HS-27A (cell line): Measurements from ENCODE around the gene FUT8.
"Not testable (repeated sequence)": the region's sequence is repeated elsewhere in the genome, so short reads cannot be mapped to it uniquely, and the experiment has no call there.

ENCODE experiments used
- DNase-seq: peaks from one replicate; pipeline ENCODE4 v3.0.0-alpha.2; 2012; ENCODE audit warnings: low read depth, missing footprints

Gene FUT8

DNA sequence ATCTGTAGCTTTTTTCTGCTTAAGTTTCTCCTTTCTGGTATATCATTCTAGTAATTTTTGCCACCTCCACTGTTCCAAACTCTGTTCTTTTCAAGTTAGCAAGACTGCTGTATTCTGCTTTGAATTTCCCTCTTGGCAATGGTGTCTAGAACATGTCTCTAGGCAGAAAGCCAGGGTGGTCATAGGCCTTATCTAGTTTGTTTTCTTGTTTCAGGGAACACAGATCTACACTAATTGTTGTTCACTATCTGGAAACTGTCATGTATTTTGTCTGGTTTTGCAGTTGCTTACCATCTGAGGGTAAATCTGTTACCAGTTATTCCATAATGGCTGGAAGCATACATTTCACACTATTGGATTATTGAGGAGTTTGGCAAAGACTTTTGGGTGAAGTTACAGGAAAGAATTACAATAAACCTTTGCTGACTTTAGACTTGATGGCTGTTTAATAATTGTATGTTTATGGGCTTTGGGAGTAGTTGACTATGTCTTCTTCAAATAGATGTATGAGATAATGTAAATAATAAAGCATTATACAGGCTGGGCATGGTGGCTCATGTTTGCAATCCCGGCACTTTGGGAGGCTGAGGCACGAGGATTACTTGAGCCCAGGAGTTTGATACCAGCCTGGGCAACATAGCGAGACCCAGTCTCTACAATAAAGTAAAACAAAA lies 41.4 kb downstream of the FUT8 start:
- no peak for DNase-seq

DNA sequence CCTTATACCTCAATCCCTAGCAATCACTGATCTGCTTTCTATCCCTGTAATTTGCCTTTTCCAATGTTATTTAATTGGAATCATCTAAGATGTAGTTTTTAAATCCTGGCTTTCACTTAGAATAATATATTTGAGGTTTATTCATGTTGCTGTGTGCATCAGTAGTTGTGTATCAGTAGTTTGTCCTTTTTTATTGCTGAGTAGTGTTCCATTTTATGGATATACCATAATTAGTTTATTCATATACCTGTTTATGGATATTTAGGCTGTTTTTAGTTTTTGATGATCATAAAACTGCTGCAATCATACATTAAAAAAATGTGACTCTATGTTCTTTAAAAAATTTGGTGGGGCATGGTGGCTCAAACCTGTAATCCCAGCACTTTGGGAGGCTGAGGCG lies 43.7 kb downstream of the FUT8 start:
- no peak for DNase-seq

DNA sequence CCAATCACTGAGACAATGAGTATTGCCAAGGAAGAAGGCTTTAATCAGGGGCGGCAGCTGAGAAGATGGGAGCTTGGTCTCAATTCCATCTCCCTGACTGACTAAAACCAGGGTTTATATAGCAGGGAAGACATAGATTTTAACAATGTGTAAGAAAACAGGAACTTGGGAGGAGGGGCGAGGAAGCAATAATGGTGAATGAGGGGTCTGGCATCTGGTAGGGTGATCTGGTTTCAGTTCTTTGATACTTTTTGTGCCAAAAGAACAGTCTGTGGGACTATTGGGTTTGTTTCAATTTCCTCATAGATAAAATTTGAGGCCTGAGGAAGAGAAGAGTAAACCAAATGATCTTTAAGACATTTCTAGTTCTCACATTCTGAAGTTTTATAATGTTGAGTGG lies 49.2 kb downstream of the FUT8 start:
- no peak for DNase-seq

DNA sequence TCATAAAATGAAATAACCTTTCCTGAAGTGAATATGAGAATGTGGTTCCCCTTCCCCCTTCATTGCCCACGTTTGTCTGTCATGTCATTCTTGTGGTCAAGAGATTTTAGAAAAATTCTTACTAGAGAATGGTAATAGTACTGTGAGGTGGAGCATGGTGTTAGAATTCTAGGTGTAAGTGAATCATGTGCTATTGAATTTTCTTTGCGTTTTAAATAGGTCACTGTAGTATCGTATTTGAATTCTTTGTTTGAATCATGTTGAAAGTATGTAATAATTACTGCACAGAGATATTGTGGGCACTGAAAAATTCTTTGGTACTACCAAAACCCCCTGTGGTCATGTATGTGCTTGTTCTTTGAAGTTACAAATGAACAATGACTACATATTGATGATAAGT lies 49.9 kb downstream of the FUT8 start:
- DNase-seq, result peak; percentile 50

DNA sequence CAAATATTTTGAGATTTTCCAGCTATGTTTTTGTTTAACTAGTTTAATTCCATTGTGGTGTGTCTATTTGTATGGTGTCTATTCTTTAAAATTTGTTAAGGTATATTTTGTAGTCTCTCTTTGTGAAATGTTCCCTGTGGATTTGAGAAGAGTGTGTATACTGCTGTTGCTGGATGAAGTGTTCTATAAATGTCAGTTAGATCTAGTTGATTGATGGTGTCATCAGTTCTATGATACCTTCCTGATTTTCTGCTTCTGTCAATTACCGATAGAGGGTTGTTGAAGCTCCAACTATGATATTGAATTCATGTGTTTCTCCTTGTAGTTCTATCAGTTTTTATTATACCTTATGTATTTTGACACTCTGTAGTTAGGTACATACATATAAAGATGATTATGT lies 53.1 kb downstream of the FUT8 start:
- DNase-seq, result no peak

DNA sequence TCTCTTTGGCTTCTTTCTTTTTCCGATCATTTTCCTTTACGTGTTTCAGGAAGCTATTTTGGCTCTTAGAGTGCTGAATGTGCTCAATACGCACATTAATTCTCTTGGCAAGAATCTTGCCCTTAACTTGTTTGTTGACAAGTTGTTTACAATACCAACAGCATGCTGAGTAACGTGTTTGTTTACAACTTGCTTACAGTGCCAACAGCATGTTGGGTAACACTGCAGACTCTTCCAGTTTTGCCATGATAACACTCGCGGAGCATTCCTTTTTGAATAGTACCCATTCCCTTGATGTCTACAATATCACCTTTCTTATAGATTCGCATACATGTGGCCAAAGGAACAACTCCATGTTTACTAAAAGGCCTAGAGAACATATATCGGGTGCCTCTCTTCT lies 55.4 kb downstream of the FUT8 start:
- not testable (repeated sequence) for DNase-seq

DNA sequence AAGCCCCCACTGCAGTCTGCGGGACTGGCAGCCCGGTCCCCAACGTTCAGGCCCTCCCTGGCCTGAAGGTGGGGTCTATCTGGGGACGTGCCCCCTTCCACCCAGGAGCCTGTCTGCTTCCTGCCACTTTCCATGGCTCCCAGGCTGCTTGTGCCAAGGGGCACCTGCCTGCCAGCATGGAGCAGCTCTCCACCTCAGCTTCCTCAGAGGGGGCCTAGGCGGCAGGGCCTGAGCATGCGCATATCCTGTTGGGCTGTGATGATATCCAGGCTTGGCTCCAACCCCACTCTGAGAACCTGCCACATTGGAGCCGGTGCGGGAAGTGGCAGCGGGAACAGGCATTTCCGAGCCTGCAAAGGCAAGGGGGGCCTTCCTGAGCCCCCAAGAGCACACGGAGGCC lies 57.4 kb downstream of the FUT8 start:
- no peak for DNase-seq

DNA sequence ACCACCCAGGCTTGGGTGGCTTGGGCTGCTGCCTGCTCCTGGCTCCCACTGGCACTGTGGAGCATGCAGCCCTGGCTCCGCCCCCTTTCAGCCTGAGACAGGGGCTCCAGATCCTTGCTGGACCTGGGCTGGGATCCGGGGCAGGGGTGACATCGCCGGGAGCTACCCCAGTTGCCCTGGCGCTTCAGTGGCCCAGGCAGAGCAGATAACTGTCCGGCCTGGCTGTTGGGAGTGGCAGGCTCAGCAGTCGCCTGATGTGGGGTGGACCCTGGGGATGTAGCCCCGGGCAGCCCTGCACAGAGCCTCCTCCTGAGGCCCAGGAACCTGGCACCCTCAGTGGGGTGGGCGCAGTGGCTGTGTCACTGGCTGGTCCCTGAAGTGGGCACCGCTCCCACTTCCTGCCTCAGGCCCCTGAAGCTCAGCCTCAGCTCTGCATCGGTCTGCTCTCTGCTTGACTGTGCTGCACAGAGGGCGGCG lies 57.9 kb downstream of the FUT8 start:
- DNase-seq, result no peak

DNA sequence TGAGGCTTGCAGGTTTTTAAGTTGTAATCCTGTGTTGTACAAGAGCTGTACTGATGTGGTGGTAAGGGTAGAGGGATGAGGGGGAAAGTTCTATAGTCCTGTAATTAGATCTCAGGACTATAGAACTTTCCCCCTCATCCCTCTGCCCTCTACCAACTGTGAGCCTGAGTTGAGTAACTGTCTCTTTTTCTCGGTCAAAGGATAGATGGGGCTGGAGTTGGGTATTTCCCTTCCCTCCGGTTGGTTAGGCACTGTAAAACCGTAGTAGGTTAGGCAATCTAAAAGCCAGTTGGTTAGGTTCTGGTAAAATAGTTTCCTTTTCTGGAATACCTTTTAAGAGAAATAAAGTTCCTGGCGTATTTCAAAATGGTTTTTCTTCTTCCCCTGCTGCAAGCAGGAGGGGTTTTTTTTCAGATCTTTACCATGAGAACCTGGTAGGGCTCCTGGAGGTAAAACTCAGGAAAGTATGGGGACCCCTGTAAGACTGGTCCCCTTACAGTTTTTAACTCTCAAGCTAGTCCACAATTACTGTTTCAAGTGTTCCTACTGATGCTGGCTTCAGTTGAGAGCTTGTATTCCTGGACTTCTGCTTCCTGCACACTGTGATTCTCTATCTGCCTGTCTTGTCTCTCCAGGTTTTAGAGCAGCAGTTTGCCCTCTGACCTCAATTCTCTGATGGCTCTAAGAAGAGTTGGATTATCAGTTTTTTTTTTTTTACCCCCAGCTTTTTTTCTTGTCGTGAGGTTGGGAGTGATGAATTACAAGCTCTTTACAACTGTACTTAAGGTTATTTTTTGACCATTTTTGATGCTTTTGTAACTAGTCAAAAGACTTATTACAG lies 58.7 kb downstream of the FUT8 start:
- DNase-seq, result no peak

DNA sequence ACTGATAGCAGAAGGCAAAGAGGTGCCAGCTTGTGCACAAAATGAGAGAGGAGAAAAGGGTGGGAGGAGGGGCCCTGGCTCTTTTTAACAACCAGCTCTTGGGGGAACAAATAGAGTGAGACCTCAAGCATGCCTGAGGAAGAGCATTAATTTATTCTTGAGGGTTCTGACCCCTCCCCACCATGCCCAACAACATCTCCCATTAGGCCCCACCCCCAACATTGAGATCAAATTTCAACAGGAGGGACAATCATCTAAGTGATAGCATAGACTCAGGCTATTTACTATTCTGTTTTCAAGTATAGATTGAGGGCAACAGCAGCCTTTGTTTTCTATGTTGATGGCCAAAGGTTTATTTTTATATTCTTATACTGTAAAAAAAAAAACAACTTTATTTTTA lies 59.7 kb downstream of the FUT8 start:
- no peak for DNase-seq

DNA sequence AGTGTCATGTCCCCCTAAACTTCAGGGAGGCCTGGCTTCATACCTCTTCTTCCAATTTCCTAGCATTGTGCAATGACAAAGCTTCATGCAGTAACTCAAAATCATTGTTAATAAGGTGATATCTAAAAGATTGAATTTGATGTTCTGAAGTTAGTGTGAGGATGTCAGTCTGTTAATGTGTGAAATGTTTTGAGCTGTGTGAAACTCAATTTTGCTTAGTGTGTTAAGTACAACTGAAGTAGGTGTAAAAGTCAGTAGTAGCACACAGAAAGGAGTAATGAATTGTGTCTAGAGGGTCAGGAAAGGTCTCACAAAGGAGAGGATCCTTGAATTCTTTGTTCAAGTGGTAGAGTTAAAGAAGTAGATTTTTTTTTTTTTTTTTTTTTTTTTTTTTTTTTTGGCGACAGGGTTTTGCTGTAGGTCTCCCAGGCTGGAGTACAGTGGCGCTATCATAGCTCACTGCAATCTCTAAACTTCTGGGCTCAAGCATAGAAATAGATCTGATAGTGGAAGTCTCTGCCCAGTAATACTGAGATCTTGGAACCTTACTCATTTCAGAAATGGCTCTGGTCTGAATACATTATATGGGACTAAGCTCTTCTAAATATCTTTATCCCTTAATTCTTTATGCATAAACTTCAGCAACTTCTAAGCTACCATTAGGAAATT lies 63.9 kb downstream of the FUT8 start:
- DNase-seq, result no peak

DNA sequence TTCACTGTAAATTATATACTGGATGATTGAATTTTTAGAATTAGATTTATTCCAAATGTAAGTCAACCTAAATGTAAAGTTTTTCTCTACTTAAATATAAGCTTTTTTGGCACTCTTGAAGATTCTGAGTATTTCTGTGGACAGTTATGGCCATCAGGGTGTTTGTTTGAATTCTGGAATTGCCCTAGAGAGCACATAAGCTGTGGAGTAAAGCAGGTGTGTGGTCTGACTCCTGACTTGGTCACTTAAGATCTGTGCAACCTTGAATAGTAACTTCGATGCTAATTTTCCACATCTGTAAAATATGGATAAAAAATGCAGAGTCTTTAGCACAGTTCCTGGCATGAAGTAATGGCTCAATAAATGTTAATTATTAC lies 64.4 kb downstream of the FUT8 start:
- DNase-seq, result no peak

DNA sequence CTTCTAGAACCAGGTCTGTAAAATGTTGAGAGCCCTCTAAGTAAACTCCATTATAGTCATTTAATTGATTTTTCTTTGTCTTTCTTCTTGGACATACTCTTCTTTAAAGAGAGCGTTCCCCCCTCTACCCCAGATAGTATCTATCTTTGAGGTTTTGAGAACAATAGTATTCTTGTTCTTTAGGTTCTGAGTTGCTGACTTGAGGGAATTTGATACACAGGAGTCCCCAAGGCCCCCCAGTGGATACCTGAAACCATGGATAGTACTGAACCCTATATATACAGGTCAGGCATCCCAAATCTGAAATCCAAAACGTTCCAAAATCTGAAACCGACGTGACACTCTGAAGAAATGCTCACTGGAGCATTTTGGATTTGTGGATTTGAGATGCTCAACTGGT lies 65.5 kb downstream of the FUT8 start:
- DNase-seq, result no peak

DNA sequence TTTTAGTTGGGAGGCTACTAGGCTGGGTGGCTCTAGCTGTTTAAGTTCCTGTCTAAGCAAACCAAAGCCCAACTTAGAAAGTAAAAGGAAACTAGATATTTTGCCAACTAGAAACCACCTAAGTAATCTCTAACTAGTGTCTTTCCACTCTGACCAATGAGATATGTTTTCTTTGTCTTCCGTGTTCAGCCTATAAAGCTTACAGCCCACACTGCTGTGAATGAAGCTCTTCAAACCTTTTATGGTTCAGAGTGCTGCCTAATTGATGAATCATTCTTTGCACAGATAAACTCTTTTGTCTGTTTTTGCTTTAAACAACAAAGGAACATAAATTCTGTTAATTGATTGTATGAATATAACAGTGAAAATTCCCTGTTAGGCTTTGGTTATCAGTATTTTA lies 66.1 kb downstream of the FUT8 start:
- DNase-seq, result no peak

DNA sequence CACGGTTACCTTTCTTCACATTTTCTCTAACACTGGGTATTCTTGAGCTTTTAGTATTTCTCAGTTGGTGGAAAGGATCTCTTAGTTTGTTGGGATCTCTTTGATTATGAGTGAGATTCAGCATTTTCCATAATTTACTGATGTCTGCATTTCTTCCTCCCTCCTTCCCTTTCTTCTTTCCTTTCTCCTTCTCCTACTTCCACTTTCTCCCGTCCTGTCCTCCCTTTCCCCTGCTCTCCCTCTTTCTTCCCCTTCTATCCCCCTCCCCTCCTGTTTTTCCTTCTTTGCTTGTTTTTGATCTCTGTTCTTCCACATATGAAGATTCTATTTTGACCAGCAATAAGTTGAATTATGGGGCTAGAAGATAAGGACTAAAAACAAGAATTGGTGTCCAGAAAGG lies 66.9 kb downstream of the FUT8 start:
- DNase-seq, result no peak

DNA sequence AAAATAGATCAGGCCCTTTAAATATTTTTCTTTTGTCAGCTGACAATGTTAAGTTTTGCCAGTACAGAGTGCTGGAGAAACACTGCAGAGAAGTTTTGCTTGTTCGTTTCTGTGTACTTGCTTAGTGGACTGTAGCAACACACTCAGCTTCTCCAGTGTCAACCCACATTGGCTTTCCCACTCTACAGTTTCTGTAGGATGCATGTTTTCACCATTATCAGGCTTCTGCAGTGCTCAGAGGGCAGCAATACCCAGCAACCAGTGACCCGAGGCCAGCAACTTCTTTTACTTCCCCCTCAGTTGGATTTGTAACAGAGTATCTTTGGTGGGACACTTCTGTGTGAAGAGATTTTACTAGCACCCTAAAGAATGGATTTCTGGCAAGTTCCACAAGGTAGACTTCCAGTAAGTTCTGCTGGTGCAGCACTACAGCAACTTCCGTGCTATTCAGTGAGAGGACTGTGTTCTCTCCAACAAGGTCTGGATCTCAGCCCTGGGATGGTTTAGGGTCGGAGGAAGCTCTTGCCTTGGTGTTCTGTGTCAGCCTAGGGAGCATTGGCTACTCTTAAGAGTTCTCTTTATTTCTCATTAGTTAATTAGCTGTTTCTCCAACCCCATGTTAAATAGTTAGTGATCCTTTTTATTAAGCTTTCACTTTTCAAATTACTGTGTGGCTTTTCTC lies 70.4 kb downstream of the FUT8 start:
- no peak for DNase-seq

DNA sequence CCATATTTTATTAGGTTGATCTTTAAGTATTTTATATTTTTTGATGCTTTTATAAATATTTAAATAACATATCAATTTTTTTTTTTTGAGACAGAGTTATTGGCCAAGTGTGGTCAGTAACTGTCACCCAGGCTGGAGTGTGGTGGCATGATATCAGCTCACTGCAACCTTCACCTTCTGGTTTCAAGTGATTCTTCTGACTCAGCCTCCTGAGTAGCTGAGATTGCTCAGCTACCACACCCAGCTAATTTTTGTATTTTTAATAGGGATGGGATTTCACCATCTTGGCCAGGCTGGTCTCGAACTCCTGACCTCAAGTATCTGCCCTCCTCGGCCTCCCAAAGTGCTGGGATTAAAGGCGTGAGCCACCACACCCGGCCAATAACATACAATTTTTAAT lies 71.1 kb downstream of the FUT8 start:
- DNase-seq, result no peak

DNA sequence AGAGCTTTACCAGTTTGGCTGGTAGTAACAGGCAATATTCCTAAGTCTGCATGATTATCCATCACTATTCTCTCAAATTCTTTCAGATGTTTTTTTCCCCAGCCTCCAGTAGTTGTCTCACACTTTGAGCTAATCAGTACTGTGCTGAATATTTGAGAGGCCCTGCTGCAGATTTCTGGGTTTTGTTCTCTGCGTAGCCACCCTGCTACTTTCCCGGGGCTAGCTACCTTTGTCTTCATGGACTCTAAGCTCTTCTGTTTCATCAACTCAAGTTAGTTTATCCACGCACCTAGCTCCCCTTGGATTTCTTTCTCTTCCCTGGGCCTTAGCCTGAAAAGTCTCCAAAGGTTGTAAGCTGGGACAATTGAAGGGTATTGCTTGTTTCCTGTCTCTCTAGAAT lies 73.0 kb downstream of the FUT8 start:
- DNase-seq, result no peak

DNA sequence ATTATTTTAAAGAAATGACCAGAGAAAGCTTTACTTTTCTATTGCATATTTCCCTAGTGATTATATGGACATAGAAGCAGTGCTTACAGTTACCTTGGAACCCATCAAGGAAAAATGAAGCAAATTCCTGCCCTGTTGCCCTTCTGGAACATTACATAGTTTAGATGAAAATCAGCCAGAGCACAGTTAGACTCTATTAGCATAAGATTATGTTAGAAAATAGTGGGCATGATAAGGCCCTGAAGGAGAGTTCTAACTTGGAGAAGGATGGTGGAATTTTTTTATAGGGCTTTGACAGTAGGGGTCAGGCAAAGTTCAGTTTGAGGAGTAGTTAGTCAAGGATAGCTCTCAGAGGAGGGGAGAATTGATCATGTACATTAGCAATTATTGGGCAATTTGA lies 74.3 kb downstream of the FUT8 start:
- DNase-seq, result no peak

DNA sequence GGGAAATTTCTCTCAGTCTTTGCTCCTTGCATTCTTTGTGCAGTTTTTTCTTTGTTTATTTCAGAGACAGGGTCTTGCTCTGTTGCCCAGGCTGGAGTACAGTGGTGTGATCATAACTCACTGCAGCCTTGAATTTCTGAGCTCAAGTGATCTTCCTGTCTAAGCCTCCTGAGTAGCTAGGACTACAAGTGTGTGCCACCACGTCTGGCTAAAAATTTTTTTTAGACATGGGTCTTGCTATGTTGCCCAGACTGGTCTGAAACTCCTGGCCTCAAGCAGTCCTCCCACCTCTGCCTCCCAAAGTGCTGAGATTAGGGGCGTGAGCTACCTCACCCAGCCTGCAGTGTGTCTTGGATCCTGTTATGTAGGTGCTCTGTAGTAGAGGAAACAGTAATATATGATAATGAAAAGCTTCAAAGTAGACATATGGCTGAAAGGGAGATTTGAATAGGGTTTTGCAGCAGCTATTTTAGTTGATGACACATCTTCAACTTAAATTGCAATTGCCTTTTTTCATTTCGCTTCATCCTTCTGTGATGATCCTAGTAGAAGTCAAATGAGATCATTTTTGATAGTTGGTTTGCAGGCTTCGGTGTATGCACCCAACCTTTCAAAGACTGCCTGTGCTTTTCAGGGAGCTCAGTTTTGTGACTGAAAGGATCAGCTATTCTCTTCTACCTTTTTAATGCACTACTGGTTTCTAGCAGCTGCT lies 75.4 kb downstream of the FUT8 start:
- no peak for DNase-seq

DNA sequence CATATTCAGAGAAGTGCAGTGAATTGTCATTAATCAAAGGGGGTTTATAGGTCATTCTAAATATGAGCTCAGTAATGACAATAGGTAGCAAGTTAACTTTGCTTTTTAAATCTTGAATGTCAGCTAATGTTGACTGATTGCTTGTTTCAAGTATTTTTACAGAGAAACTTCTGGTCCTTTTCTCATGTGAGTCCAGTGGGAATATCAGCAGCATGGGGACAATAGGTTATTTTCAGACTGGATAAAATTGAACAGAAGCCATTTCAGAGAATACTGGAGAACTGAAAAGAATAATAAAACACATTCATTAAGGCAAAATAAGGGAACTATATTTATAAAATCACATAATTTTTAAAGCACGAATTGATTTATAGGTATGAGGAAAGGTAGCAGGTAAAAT lies 78.7 kb downstream of the FUT8 start:
- no peak for DNase-seq

DNA sequence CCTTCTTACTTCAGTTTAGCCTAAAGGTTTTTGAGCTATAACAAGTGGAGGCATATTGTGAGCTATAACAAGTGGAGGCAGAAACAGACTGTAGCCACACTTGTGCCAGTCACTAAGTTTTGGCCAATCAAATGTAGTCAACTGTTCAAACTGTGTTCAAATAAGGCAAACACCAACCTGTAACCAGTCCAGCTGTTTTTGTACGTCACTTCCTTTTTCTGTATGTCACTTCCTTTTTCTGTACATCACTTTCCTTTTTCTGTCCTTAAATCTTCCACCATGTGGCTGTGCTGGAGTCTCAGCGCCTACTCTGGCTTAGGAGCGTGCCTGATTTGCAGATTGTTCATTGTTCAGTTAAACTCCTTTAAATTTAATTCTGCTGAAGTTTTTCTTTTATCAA lies 79.7 kb downstream of the FUT8 start:
- no peak for DNase-seq
